NOMO-1 treated with DMSO at 0.1 percent for 48 hours (cell line): Measurements from ENCODE around the gene FCHO1.
"Not testable (repeated sequence)": the region's sequence is repeated elsewhere in the genome, so short reads cannot be mapped to it uniquely, and the experiment has no call there.

Source experiments
- DNase-seq: peaks from one replicate; lab custom pipeline; 2025; ENCODE audit not compliant: unreplicated experiment; lab: John Stamatoyannopoulos, UW

The FCHO1 gene

DNA sequence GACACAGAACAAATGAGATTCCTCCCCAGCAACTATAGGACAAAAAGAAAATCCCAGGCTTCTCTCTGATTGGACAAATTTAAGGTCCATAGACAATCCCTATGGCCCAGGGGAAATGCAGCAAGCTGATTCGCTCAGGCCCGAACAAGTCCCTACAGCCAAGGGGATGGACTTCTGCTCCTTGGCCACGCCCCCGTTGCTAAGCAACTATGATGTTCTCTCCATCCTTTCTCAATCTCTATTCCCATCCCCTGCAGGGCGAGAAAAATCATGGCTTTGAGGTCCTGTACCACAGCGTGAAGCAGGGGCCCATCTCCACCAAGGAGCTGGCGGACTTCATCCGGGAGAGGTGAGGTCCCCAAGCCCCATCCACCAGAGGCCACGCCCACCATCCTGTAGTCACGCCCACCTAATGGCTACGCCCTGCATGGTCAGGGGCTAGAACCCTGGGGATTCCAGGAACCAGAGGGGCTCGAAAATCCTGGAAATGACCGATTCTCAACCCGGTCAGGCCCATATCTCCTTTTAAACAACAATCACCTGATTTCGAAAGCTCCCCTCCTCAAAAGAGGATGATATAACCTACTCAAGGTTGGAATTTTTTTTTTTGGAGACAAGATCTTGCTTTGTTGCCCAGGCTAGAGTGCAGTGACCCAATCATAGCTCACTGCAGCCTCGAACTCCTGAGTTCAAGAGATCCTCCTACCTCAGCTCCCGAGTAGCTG, 11.4 kb downstream of the FCHO1 start:
- DNase-seq = peak; percentile 29

GRCh38 chr19:17764348-17764747, 13.1 kb downstream of the FCHO1 start:
- no peak for DNase-seq

- peak; percentile 86 for DNase-seq
Measured at GRCh38 chr19:17765069-17765618, 13.9 kb downstream of the FCHO1 start.

DNA sequence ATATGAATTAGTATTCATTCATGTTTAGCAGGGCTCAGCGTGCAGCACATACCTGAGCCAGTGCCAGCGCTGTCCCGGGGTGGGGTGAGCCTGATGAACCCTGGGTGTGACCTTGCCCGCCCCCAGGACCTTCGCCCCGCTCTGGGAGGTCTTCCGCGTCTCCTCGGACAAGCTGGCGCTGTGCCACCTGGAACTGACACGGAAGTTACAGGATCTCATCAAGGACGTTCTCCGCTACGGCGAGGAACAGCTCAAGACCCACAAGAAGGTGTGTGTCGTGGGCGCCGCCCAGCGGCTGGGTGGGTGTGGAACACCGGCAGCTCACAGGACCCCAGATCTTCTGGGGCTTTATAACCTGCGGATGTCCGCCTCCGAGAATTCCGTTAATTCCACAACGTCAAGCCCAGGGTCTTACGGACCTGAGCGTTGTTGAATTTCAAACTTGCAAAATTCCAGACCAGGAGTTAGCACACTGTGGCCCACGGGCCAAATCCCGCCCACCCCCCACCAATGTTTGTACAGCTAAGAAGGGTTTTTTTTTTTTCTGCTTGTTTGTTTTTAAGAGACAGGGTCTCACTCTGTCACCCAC, 15.4 kb downstream of the FCHO1 start:
- DNase-seq = no peak

GRCh38 chr19:17767559-17767958, 16.3 kb downstream of the FCHO1 start:
- no peak for DNase-seq

DNA sequence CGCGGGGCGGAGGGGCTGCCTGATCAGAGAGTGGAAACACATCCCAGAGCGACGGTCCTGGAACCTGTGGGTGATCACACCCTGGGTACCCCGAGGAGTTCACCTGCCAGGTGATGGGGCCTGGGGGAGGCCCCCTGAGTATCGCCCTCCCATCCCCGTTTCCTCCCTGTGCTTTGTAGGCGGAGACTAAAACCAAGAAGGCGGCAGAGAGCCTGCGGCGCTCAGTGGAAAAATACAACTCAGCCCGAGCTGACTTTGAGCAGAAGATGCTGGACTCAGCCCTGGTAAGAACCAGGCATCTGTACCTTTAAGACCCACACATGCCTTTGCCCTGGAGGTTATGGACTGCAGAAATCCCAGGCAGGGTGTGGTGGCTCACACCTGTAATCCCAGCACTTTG, 19.3 kb downstream of the FCHO1 start:
- DNase-seq = no peak

GRCh38 chr19:17772172-17772571, 20.9 kb downstream of the FCHO1 start:
- DNase-seq = no peak

GRCh38 chr19:17775245-17775927, 24.1 kb downstream of the FCHO1 start:
- peak; percentile 6 for DNase-seq

GRCh38 chr19:17775991-17776803, 24.9 kb downstream of the FCHO1 start:
- DNase-seq = no peak

DNA sequence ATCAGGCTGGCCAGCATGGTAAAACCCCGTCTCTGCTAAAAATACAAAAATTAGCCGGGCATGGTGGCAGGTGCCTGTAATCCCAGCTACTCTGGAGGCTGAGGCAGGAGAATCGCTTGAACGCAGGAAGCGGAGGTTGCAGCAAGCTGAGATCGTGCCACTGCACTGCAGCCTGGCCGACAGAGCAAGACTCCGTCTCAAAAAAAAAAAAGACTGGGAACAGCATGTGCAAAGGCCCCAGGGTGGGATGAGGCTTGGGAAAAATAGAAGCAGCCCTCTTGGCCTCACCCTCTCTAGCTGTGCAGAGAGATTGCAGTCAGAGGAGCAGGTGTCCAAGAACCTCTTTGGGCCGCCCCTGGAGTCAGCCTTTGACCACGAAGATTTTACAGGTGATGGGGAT, 26.6 kb downstream of the FCHO1 start:
- not testable (repeated sequence) for DNase-seq

GRCh38 chr19:17778251-17778967, 27.1 kb downstream of the FCHO1 start:
- peak; percentile 18 for DNase-seq

DNA sequence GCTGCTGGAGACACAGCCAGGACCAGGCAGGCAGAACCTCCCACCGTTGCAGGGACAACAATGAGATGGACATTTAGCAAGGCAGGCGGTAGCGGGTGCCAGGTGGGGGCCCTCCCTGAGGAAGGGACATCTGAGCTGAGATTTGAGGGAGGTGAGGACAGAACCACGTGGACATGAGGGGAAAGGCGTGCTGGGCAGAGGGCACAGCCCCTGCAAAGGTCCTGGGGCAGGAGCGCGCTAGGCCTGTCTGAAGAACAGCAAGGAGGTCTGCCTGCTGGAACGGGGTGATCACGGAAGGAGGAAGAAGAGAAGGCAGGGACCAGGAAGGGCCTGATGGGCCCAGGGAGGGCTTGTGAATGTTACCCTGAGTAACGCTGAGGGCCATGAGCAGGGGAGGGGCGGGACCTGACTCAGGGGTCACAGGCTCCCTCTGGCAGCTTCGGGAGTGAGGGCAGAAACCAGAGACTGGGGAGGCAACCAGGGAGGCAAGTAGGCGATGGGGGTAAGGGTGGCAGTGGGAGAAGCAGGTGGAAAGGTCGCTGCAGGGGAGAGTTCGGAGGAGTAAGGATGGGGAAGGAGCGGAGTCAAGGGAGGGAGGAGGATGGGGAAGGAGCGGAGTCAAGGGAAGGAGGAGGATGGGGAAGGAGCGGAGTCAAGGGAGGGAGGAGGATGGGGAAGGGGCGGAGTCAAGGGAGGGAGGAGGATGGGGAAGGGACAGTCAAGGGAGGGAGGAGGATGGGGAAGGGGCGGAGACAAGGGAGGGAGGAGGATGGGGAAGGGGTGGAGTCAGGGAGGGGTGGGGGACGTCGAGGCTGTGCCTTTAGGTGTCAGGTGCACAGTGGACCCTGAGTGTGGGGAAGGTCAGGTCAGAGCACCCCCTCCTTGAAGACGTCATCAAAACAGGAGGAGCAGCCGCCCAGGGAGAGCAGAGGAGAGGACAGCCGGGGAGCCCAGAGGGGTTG, 28.0 kb downstream of the FCHO1 start:
- no peak for DNase-seq

DNA sequence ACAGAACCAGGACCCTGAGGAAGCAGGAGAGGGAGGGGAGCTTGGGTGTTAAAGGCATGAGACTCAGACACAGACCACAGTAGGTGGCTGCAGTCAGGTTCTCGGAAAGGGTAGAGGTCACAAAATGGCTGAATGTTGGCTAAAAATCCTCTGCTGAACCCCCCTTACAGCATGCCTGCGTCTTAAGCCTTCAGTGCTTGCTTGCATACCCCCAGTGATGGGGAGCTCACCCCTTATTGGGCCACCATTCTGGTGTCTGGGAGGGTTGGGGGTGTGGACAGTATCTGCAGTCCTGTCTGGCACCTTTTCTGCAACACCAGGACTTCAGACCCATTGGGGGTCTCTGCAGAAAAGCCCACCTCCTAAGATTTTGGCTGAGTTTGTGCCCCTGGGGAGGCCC, 29.5 kb downstream of the FCHO1 start:
- no peak for DNase-seq

- not testable (repeated sequence) for DNase-seq
Measured at GRCh38 chr19:17783721-17784120, 32.4 kb downstream of the FCHO1 start.

DNA sequence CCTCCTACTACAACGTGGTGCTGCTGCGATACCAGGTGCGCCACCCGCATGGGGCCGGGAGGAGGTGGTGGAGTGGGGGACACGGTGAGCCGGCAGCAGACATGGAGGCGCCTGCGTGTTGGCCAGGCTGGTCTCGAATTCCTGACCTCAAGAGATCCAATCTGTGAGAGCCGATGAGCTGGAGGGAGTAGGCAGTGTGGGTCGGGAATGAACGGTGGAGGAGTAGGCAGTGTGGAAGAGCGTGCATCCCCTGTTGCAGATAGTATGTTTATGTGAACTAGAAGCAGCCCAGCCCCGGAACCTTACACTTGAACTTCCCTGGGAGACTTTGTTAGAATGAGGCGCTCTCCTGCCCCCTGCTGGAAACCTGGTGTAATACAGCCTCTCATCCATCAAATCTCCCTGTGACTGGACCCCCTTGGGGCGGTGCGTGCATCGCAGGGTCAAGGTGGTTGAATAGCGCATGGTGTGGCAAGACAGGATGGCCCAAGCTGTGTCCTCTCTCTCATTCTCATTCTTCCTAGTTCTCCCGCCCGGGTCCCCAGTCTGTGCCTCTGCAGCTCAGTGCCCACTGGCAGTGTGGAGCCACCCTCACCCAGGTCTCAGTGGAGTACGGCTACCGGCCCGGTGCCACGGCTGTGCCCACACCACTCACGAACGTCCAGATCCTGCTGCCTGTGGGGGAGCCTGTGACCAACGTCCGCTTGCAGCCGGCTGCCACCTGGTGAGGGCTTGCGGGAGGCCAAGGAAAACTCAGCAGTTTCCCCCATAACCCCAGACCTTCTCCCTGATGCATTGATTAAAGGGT, 33.1 kb downstream of the FCHO1 start:
- peak; percentile 56 for DNase-seq

GRCh38 chr19:17787274-17787913, 36.1 kb downstream of the FCHO1 start:
- DNase-seq = no peak

- no peak for DNase-seq
Measured at GRCh38 chr19:17788632-17789031, 37.4 kb downstream of the FCHO1 start.
